CD4-positive, alpha-beta T cell treated with Interleukin-1 beta for 1 hour (primary cell): ENCODE results near the gene EXTL1.

Experiments used
- DNase-seq, 2 donors: peaks; one replicate each; pipeline ENCODE4 v3.0.0-alpha.2; 2020 to 2022

Gene EXTL1

GRCh38 chr1:25997828-25998761 is 23.5 kb upstream of the EXTL1 start, which contains the start of gene PAFAH2:
Gene PAFAH2 (minus strand): TSS chr1:25998063. CDS start chr1:25990816, 7,247 bp downstream.
- peak; percentile 98 to 99 for DNase-seq

DNA sequence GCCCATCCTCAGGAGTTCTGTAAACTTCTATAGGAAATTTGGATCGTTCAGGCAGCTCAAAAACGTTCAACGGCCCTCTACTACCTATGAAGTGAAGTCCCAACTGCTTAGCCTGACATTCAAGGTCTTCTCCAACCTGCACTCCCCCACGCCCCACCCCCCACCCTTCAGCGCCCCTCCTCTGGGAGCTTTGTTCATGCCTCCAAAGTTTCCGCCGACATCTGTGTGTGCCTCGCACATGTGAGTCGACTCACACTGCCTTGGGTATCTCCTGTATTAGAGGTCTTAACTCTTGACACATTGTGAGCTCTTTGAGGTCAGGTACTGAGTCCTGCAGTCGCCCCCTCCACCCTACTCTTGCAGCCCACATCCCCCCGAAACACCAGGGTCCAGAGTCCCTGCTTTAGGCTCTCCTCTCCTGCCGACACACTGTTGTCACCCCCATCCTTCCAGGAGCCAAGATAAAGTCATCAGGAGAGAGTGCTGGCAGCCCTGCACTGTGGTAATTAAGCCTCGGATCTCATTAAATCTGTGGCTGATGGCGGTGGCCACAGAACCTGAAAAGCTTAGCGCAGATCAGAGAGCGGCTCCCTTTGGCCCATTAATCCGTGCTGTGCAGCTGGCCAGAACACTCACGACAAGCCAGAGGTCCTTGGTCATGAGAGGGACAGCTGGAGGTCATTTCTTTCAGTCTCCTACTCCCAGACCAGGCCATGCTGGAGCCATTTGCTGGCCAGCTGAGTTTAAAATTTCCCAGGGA is 22.4 kb upstream of the EXTL1 start:
- no peak for DNase-seq

- DNase-seq, result no peak
Measured at GRCh38 chr1:26003262-26003661, 18.3 kb upstream of the EXTL1 start.

DNA sequence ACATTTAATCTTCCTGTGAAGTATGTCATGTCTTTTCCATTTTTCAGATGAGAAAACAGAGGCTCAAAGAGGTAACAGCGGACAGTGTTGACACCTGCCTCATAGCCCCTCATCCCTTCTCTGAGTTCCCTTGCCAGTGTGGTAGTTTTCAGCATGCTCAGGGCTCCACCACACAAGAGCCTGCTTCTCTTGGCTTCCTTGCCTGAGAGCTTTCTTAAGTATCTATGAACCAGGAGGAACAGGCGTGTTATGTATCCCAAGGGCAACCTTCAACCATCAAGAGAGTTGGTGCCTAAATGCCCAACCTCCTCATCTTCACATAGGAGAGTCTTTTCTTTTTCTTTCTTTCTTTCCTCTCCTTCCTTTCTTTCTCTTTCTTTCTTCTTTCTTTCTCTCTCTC is 17.8 kb upstream of the EXTL1 start:
- no peak for DNase-seq

- no peak for DNase-seq
Measured at GRCh38 chr1:26005434-26006105, 16.0 kb upstream of the EXTL1 start.

- DNase-seq, result no peak
Measured at GRCh38 chr1:26006710-26007109, 14.9 kb upstream of the EXTL1 start.

GRCh38 chr1:26009796-26010447 is 11.7 kb upstream of the EXTL1 start:
- no peak for DNase-seq

DNA sequence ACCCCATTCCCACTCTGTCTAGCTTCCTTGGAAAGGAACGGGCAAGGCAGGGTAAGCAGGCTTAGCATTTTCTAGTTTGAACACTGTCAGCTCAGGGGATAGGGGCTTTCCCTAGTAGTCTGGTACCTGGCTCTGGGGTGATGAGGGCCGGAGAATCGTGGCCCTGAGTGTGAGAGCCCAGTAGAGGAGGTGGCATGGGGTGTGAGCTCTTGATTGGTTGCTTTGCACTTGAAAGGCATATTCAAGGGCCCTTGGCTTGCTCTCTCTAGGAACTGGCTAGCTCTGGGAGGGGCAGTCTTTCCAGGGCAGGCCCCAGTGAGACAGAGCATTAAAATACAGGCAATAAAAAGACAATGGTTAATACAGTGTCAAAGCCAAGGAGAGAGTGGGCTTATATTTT is 10.8 kb upstream of the EXTL1 start:
- no peak for DNase-seq

GRCh38 chr1:26012864-26013263 is 8.7 kb upstream of the EXTL1 start:
- DNase-seq, result no peak

DNA sequence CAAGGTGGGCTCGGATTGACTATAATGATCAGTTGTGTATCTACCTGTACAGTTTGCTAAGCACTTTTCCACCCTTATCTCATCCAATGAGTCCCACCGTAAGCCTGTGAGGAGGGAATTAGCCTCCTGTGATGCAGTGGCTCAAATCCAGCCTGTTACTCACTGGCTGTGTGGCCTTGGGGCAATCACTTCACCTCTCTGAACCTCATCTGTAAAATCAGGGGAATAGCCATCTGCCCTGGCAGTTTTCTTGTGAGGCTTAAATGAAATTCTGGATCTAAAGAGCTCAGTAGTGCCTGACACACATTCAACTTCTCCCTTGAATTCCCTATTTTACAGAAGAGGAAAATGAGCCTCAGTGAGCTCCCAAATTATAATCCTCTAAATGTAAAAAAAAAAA is 7.4 kb upstream of the EXTL1 start:
- no peak for DNase-seq

- DNase-seq, result peak in 1 of 2 donors; percentile 32
Measured at GRCh38 chr1:26015358-26015757, 6.2 kb upstream of the EXTL1 start.

GRCh38 chr1:26016258-26016952 is 5.2 kb upstream of the EXTL1 start:
- no peak for DNase-seq

DNA sequence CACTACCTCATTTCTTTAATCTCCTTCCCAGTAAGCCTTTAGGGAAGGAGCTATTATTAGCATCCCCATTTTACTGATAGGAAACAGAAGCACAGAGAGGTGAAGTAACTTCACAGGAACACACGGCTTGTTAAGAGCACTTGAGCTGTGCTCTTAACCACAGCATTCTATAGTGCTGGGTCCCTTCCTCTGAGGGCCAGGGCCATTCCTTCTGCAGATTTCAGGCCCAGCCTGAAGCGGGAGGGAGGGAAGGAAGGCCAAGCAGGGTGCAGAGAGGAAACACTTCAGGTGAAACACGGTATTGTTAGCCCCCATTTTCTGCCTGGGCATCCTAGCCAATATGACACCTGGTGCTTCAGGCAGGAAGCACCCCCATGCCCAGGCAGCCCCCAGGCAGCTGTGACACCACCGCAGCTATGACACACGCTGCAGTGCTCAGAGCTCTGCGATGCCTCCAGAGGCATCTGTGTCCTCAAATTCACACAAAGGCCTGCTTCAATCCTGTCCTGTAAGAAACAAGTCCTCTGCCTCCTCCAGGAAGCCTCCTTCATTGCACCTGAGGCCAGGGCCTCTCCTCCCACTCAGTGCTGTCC is 4.5 kb upstream of the EXTL1 start:
- DNase-seq, result no peak

GRCh38 chr1:26017606-26018005 is 4.0 kb upstream of the EXTL1 start:
- no peak for DNase-seq

- DNase-seq, result no peak
Measured at GRCh38 chr1:26019641-26020315, 1.8 kb upstream of the EXTL1 start.

DNA sequence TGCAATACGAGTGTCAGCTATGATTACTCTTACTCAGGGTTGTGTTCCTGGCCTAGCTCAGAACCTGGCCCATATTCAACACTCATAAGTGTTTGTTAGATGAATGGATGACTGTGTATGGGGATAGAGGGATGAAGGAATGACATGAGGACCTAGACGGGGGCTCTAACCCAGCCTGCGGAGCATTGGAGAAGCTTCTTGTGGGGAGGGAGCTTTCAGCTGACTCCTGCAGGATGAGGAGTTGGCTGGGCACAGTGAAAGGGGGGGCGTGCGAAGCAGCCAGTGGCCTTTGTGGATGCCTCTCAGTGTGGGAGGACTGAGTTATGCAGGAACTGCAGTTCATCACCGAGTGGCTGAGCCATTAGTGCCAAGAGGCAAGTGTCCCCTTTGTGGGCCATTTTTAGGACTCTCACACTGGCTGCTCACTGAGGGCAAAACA is 1.2 kb upstream of the EXTL1 start:
- no peak for DNase-seq

DNA sequence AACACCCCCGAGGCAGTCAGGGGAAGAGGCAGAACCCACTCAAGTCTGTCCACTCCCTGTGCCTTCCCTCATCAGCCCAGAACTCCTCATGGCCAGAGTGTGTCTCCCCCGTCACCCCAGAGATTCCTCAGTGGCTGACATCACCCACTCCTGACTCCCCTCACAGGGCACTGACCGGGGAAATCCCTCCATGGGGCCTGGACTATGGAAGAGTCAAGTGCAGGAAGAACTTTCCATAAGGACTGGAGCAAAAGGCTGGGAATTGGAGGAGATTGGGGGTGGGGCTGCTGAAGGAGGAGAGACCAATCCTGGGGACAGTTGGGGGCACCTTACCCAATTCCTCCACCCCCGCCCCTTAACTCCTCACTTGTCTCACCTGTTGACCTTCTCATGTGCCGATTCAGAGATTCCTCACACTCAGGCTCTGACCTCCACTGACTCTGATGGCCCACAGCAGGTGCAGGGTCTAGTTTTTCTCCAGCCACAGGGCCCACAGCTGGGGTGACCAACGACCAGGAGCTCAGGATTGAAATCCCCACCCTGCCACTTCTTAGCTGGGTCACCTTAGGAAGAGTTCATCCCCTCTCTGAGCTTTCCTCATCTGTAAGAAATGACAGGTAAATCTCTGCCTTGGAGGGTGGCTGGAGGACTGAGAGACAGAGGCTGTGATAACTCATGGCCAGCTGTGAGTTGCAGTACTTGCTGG is 481 bp upstream of the EXTL1 start:
- DNase-seq, result no peak

DNA sequence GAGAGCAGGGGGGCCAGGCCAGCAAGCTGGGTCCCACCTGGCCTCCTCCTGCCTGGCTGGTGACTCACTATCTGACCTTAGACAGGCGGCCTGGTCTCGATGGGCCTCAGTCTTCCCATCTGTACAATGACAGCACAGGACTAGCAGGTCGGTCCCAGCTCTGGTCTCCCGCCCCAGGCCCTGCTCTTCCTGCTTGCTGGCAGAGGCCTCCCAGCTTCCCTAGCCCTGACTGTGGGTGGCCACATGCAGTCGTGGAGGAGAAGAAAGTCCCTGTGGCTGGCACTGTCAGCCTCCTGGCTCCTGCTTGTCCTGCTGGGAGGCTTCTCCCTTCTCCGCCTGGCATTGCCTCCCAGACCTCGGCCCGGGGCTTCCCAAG is 817 bp downstream of the EXTL1 start:
- no peak for DNase-seq

- no peak for DNase-seq
Measured at GRCh38 chr1:26023009-26023408, 1.4 kb downstream of the EXTL1 start.

- DNase-seq, result no peak
Measured at GRCh38 chr1:26023826-26024225, 2.3 kb downstream of the EXTL1 start.

DNA sequence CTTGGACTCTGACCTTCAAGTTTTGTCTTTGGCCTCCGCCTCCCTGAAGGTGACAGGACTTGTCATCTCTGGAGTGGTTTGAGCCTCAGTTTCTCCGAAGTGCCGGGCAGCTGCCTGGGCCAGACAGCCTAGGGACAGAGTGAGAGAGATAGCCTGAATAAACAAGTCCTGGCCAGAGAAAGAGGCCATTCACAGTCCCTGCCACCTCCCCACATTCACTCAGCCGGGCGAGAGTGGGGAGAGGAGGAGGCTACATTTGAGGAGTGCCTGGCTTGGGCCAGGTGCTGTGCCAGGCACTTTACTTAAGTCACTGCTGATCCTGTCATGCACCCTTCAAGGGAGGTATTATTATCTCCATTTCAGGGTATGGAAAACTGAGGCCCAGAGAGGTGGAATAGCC is 3.5 kb downstream of the EXTL1 start:
- no peak for DNase-seq
